HepG2 (cell line): ENCODE results near the gene PCSK6. TPM values are rescaled to one million over a fixed set of nuclear protein-coding genes. Genes with fewer than 3 reads are reported as not detected.

Experiments
- ATAC-seq: fragments of 200-7000 bp; cut with Tn5 transposase; 3 replicates; pipeline ENCODE4 v1.9.1; 2020; ENCODE audit warnings: mild to moderate bottlenecking, moderate library complexity
- BruUV-seq: library from RNA; stranded (reverse); fragments of 400-500 nt; replicated peaks from 2 replicates; lab custom pipeline; 2021; lab: Mats Ljungman, UMichigan
- CTCF ChIA-PET: fragments of 300-600 bp; formaldehyde crosslinking; extraction: SDS; loops from one replicate; lab custom pipeline; 2021; ENCODE audit warnings: low total read pairs, inconsistent platforms, low intra/inter-chr PET ratio; lab: Yijun Ruan, JAX
- POLR2A ChIA-PET: fragments of 350-600 bp; sonication (Branson Sonifier 250); formaldehyde crosslinking; loops from one replicate; lab custom pipeline; 2020; ENCODE audit warnings: antibody characterized with exemption, inconsistent platforms; lab: Yijun Ruan, JAX
- DNase-seq: peaks from one replicate; pipeline ENCODE4 v3.0.0-alpha.2; 2015; ENCODE audit warnings: low spot score
- FAIRE-seq: peaks from 3 replicates; lab custom pipeline; 2011; peaks lifted over from hg19 to GRCh38; lab: Jason Lieb, UNC
- H2AFZ ChIP-seq: one replicate; pipeline ENCODE4 v1.6.1; 2011; ENCODE audit warnings: low read length, inconsistent platforms
- H3K27ac ChIP-seq: fragments of 300-600 bp; 3 replicates; pipeline ENCODE4 v1.8.0; 2011; ENCODE audit warnings: mixed run types, mild to moderate bottlenecking, mixed read lengths, low read length, inconsistent platforms; ENCODE audit not compliant: insufficient read depth; ENCODE audit errors: extremely low read length
- H3K27me3 ChIP-seq, 2 experiments: fragments of 200-600 bp in 1 of 2; 2 replicates in 1 of 2; 3 replicates in 1 of 2; pipeline versions ENCODE4 v1.6.0 to v1.8.0; 2011; ENCODE audit warnings: low read length in 2 of 2, mild to moderate bottlenecking in 2 of 2, moderate library complexity in 2 of 2, inconsistent platforms in 1 of 2; ENCODE audit not compliant: insufficient read depth in 2 of 2, control insufficient read depth in 1 of 2
- H3K36me3 ChIP-seq, 2 experiments: fragments of 200-600 bp in 1 of 2; replicated peaks in 1 of 2; 2 replicates in 1 of 2; 3 replicates in 1 of 2; pipeline versions ENCODE4 v1.5.1 to v1.8.0; 2011; ENCODE audit warnings: low read length in 2 of 2, inconsistent platforms in 1 of 2; ENCODE audit not compliant: insufficient read depth in 2 of 2, control insufficient read depth in 1 of 2
- H3K4me1 ChIP-seq: 2 replicates; pipeline ENCODE4 v1.5.1; 2012; ENCODE audit warnings: low read length, inconsistent platforms; ENCODE audit not compliant: insufficient read depth
- H3K4me2 ChIP-seq: 2 replicates; pipeline ENCODE4 v1.6.0; 2011; ENCODE audit warnings: low read depth, low read length, inconsistent platforms
- H3K4me3 ChIP-seq, 3 experiments: fragments of 200-600 bp in 1 of 3; sonication (generic), shearing (Covaris generic) in 1 of 3; replicated peaks in 1 of 3; 2 replicates each; pipeline ENCODE4 v1.5.1; 2011 to 2016; ENCODE audit warnings: low read length in 3 of 3, inconsistent platforms in 2 of 3, low read depth in 2 of 3, mild to moderate bottlenecking in 2 of 3, control low read depth in 1 of 3, mixed read lengths in 1 of 3; ENCODE audit not compliant: insufficient read depth in 1 of 3
- H3K79me2 ChIP-seq: one replicate; pipeline ENCODE4 v1.6.1; 2011; ENCODE audit warnings: low read length, inconsistent platforms; ENCODE audit not compliant: insufficient read depth
- H3K9ac ChIP-seq: 2 replicates; pipeline ENCODE4 v1.6.0; 2011; ENCODE audit warnings: mild to moderate bottlenecking, low read depth, low read length, inconsistent platforms; ENCODE audit not compliant: insufficient read depth
- H3K9me3 ChIP-seq: 2 replicates; pipeline ENCODE4 v1.5.1; 2012; ENCODE audit warnings: mild to moderate bottlenecking, low read length
- H4K20me1 ChIP-seq: 2 replicates; pipeline ENCODE4 v1.6.0; 2011; ENCODE audit warnings: inconsistent platforms, mild to moderate bottlenecking, low read length, moderate library complexity; ENCODE audit not compliant: insufficient read depth
- ATF6 ChIP-seq: sonication (generic); formaldehyde crosslinking; conservative IDR thresholded peaks from 2 replicates; pipeline ENCODE4 v1.4.0; 2020; ENCODE audit warnings: missing genetic modification reagents
- FOXM1 ChIP-seq: sonication (generic); formaldehyde crosslinking; IDR thresholded peaks from 2 replicates; pipeline ENCODE4 v1.5.0; 2020; ENCODE audit warnings: missing genetic modification reagents
- KLF9 ChIP-seq: IDR thresholded peaks from 2 replicates; pipeline ENCODE4 v1.6.1; 2016; ENCODE audit warnings: low read depth
- ONECUT2 ChIP-seq: sonication (generic); formaldehyde crosslinking; IDR thresholded peaks from 2 replicates; pipeline ENCODE4 v1.4.0; 2020; ENCODE audit warnings: missing genetic modification reagents
- RARA ChIP-seq: IDR thresholded peaks from 2 replicates; pipeline ENCODE4 v1.6.1; 2016; ENCODE audit warnings: missing genetic modification reagents, missing compliant biosample characterization
- SIX4 ChIP-seq: sonication (generic); formaldehyde crosslinking; IDR thresholded peaks from 2 replicates; pipeline ENCODE4 v1.4.0; 2020; ENCODE audit warnings: missing genetic modification reagents
- STAG1 ChIP-seq: sonication (generic); formaldehyde crosslinking; IDR thresholded peaks from 2 replicates; pipeline ENCODE4 v1.4.0; 2020; ENCODE audit warnings: missing genetic modification reagents
- ZHX1 ChIP-seq: sonication (generic); formaldehyde crosslinking; IDR thresholded peaks from 2 replicates; pipeline ENCODE4 v1.8.1; 2022; ENCODE audit warnings: low read depth, mild to moderate bottlenecking, missing genetic modification reagents
- ZNF251 ChIP-seq: sonication (generic); formaldehyde crosslinking; IDR thresholded peaks from 2 replicates; pipeline ENCODE4 v1.9.0; 2021; ENCODE audit warnings: mild to moderate bottlenecking, missing genetic modification reagents
- ZNF33A ChIP-seq: sonication (generic); formaldehyde crosslinking; IDR thresholded peaks from 2 replicates; pipeline ENCODE4 v1.5.1; 2020; ENCODE audit warnings: missing genetic modification reagents, mild to moderate bottlenecking, moderate library complexity, borderline replicate concordance
- ZNF580 ChIP-seq: IDR thresholded peaks from 2 replicates; pipeline ENCODE4 v1.6.1; 2016; ENCODE audit warnings: low read depth, borderline replicate concordance
- ZNF598 ChIP-seq: sonication (generic); formaldehyde crosslinking; IDR thresholded peaks from 2 replicates; pipeline ENCODE4 v1.5.1; 2020; ENCODE audit warnings: mild to moderate bottlenecking, missing genetic modification reagents, borderline replicate concordance
- WGBS: methylation state at CpG from one replicate; pipeline ENCODE4 v1.1.6; 2017; ENCODE audit warnings: low lambda C conversion rate; 5-methylcytosine and 5-hydroxymethylcytosine counted together
- in situ Hi-C: cut with HindIII; loops from 2 replicates; pipeline ENCODE4 v1.10.0; 2017; ENCODE audit warnings: low pct_unique_long_range_greater_than_20kb; ENCODE audit not compliant: extremely low pct_ligation_motif_present
- intact Hi-C: fragments of 100-400 bp; cut with micrococcal nuclease; formaldehyde crosslinking; loops from one replicate; pipeline ENCODE4 v1.10.0; 2022; ENCODE audit not compliant: unreplicated experiment
- polyA plus RNA-seq, 8 experiments: library from polyadenylated mRNA; depleted of rRNA in 3 of 8; stranded (reverse) in 7 of 8; unstranded in 1 of 8; fragments of >200 nt; fragmentation: Illumina TruSeq in 4 of 8; extraction: Trizol in 4 of 8; gene quantifications; 2 replicates each; pipeline versions ENCODE4 v1.2.1 to v1.2.3, GENCODE V29; 2011 to 2016; ENCODE audit warnings: low read depth in 4 of 8, missing spikeins in 1 of 8, mixed read lengths in 1 of 8; ENCODE audit not compliant: insufficient read depth in 1 of 8
- total RNA-seq, 5 experiments: library from RNA; depleted of rRNA; stranded (reverse); fragments of >200 nt; fragmentation: Illumina TruSeq; extraction: Trizol; gene quantifications; 2 replicates each; pipeline ENCODE4 v1.2.3, GENCODE V29; 2016; ENCODE audit warnings: low read depth in 1 of 5
- TF ChIP-seq, protein P1 (sequence below): sonication (generic); formaldehyde crosslinking; IDR thresholded peaks from 2 replicates; pipeline ENCODE4 v1.5.1; 2020; ENCODE audit warnings: mild to moderate bottlenecking, missing genetic modification reagents
- TF ChIP-seq, protein P2 (sequence below): IDR thresholded peaks from 2 replicates; pipeline ENCODE4 v1.6.1; 2012; ENCODE audit warnings: inconsistent platforms
- TF ChIP-seq, protein P3 (sequence below): sonication (generic); formaldehyde crosslinking; conservative IDR thresholded peaks from 2 replicates; pipeline ENCODE4 v1.5.0; 2020; ENCODE audit warnings: missing genetic modification reagents

Gene PCSK6
- total and polyA plus RNA-seq, 2 of the 13 experiments (the other 11 are each of a cell fraction or from before 2014, with no cell fraction given) = 56.5 to 155 TPM

DNA sequence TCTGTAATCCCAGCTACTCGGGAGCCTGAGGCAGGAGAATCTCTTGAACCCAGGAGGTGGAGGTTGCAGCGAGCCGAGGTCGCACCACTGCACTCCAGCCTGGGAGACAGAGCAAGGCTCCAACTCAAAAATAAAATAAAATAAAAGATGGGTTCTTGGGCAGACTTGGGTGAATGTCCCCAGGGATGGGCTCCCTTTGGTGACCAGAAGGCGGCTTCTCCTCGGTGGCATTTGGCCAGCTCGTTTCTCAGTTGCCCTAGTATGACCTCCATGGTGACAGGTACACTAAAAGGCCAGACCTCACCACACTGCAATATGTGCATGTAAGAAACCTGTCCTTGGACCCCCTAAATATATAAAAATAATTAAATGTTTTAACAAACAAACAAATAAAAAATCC lies 118.4 kb downstream of the PCSK6 start:
- CTCF ChIA-PET = no interaction called here
- BruUV-seq = no TSS peak
- H3K27ac ChIP-seq = no peak overlapping the region
- no peak overlapping the region for H3K4me3 ChIP-seq
- DNase-seq (no peak), ATAC-seq (no peak), FAIRE-seq (no peak)
- no peaks in the 10 kb centered on the region for H4K20me1 ChIP-seq
- no peaks in the 10 kb centered on the region for H3K79me2 ChIP-seq
- H3K9ac ChIP-seq = no peak overlapping the region
- H2AFZ ChIP-seq = no peak overlapping the region
- no peaks in the 10 kb centered on the region for H3K4me1 ChIP-seq
- H3K27me3 ChIP-seq = no peaks in the 10 kb centered on the region
- H3K4me2 ChIP-seq = no peak overlapping the region
- H3K9me3 ChIP-seq = no peaks in the 10 kb centered on the region
- in situ Hi-C loops (no loop called here), intact Hi-C loops (no loop called here)
- peaks cover 23 to 47% of the 10 kb centered on the region in 2 experiments; a peak in 4 of 5 replicates for H3K36me3 ChIP-seq
- POLR2A ChIA-PET = no interaction called here
- 91% methylated on average over 7 of the region's 7 CpGs for WGBS
- TF ChIP-seq ZNF251 (CRISPR knock-in tag) (no peak), FOXM1 (CRISPR knock-in tag) (no peak), ZNF33A (CRISPR knock-in tag) (no peak), ONECUT2 (CRISPR knock-in tag) (no peak), STAG1 (CRISPR knock-in tag) (no peak), SIX4 (CRISPR knock-in tag) (no peak), ZHX1 (CRISPR knock-in tag) (no peak), ZNF580 (no peak), KLF9 (CRISPR knock-in tag) (no peak), RARA (CRISPR knock-in tag) (no peak), ATF6 (CRISPR knock-in tag) (no peak), ZNF598 (CRISPR knock-in tag) (no peak)
- TF ChIP-seq, protein P1, sequence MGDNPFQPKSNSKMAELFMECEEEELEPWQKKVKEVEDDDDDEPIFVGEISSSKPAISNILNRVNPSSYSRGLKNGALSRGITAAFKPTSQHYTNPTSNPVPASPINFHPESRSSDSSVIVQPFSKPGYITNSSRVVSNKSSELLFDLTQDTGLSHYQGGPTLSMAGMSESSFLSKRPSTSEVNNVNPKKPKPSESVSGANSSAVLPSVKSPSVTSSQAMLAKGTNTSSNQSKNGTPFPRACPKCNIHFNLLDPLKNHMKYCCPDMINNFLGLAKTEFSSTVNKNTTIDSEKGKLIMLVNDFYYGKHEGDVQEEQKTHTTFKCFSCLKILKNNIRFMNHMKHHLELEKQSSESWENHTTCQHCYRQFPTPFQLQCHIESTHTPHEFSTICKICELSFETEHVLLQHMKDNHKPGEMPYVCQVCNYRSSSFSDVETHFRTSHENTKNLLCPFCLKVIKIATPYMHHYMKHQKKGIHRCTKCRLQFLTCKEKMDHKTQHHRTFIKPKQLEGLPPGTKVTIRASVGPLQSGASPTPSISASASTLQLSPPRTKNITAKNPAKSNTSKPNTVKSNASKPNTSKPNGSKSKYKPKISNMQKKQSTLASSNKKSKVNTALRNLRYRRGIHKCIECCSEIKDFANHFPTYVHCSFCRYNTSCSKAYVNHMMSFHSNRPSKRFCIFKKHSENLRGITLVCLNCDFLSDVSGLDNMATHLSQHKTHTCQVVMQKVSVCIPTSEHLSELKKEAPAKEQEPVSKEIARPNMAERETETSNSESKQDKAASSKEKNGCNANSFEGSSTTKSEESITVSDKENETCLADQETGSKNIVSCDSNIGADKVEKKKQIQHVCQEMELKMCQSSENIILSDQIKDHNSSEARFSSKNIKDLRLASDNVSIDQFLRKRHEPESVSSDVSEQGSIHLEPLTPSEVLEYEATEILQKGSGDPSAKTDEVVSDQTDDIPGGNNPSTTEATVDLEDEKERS (CRISPR knock-in tag) = no peak
- TF ChIP-seq, protein P2, sequence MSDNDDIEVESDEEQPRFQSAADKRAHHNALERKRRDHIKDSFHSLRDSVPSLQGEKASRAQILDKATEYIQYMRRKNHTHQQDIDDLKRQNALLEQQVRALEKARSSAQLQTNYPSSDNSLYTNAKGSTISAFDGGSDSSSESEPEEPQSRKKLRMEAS = no peak
- TF ChIP-seq, protein P3, sequence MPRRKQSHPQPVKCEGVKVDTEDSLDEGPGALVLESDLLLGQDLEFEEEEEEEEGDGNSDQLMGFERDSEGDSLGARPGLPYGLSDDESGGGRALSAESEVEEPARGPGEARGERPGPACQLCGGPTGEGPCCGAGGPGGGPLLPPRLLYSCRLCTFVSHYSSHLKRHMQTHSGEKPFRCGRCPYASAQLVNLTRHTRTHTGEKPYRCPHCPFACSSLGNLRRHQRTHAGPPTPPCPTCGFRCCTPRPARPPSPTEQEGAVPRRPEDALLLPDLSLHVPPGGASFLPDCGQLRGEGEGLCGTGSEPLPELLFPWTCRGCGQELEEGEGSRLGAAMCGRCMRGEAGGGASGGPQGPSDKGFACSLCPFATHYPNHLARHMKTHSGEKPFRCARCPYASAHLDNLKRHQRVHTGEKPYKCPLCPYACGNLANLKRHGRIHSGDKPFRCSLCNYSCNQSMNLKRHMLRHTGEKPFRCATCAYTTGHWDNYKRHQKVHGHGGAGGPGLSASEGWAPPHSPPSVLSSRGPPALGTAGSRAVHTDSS (CRISPR knock-in tag) = no peak
